ENCODE results near the gene FTH1. TPM values are rescaled to one million over a fixed set of nuclear protein-coding genes. Genes with fewer than 3 reads are reported as not detected.
A peak's percentile ranks its signal among the peaks of the same experiment; 100 is the strongest.

Gene FTH1
- total RNA-seq, 2 donors from 2014 or later = 2,265 to 2,787 TPM

- Histone ChIP-seq H3K4me3 (no peak overlapping the region), H3K9me3 (no peaks in the 10 kb centered on the region), H3K4me1 (peaks cover 0 to 25% of the 10 kb centered on the region in 2 donors), H3K36me3 (no peaks in the 10 kb centered on the region), H3K27me3 (no peaks in the 10 kb centered on the region), H3K27ac (no peak overlapping the region)
- TF ChIP-seq CTCF (IDR thresholded peaks at IDR 0.05) = no peak
- DNase-seq (ENCODE audit: low spot score) = no peak
Observed at GRCh38 chr11:61925736-61926135, 41.7 kb downstream of the FTH1 start.

GRCh38 chr11:61924064-61924455, 43.4 kb downstream of the FTH1 start:
- Histone ChIP-seq H3K4me1 (peaks cover 0 to 37% of the 10 kb centered on the region in 2 donors), H3K27me3 (no peaks in the 10 kb centered on the region), H3K36me3 (no peaks in the 10 kb centered on the region), H3K9me3 (no peaks in the 10 kb centered on the region), H3K4me3 (no peak overlapping the region), H3K27ac (peak overlapping the region; percentile 74 to 87)
- no peak for DNase-seq (ENCODE audit: low spot score)
- no peak for TF ChIP-seq CTCF (IDR thresholded peaks at IDR 0.05)

GRCh38 chr11:61923166-61924063, 44.0 kb downstream of the FTH1 start:
- Histone ChIP-seq H3K36me3 (no peaks in the 10 kb centered on the region), H3K4me1 (peaks cover 0 to 43% of the 10 kb centered on the region in 2 donors), H3K4me3 (no peak overlapping the region), H3K27ac (peak overlapping the region; percentile 74 to 87), H3K9me3 (no peaks in the 10 kb centered on the region), H3K27me3 (no peaks in the 10 kb centered on the region)
- TF ChIP-seq CTCF (IDR thresholded peaks at IDR 0.05) = no peak
- DNase-seq (ENCODE audit: low spot score) = peak; percentile 90

GRCh38 chr11:61922539-61922938, 44.9 kb downstream of the FTH1 start:
- Histone ChIP-seq H3K4me1 (peaks cover 0 to 51% of the 10 kb centered on the region in 2 donors), H3K27me3 (no peaks in the 10 kb centered on the region), H3K27ac (peak overlapping the region; percentile 74 to 87), H3K4me3 (no peak overlapping the region), H3K36me3 (no peaks in the 10 kb centered on the region), H3K9me3 (no peaks in the 10 kb centered on the region)
- no peak for TF ChIP-seq CTCF (IDR thresholded peaks at IDR 0.05)
- peak; percentile 93 for DNase-seq (ENCODE audit: low spot score)

GRCh38 chr11:61921446-61921845, 46.0 kb downstream of the FTH1 start:
- Histone ChIP-seq H3K4me3 (no peak overlapping the region), H3K27me3 (no peaks in the 10 kb centered on the region), H3K27ac (peak overlapping the region in 1 of 2 donors; percentile 87), H3K36me3 (no peaks in the 10 kb centered on the region), H3K9me3 (no peaks in the 10 kb centered on the region), H3K4me1 (peaks cover 0 to 56% of the 10 kb centered on the region in 2 donors)
- TF ChIP-seq CTCF (IDR thresholded peaks at IDR 0.05) = no peak
- DNase-seq (ENCODE audit: low spot score) = peak; percentile 38
